ENCODE data around the gene ZP1. TPM values are rescaled to one million over a fixed set of nuclear protein-coding genes. Genes with fewer than 3 reads are reported as not detected.

The ZP1 gene
- total and polyA plus RNA-seq, 2 of the 13 experiments (the other 11 are each of a cell fraction or from before 2014, with no cell fraction given), result 0.16 TPM; not detected in 1

DNA sequence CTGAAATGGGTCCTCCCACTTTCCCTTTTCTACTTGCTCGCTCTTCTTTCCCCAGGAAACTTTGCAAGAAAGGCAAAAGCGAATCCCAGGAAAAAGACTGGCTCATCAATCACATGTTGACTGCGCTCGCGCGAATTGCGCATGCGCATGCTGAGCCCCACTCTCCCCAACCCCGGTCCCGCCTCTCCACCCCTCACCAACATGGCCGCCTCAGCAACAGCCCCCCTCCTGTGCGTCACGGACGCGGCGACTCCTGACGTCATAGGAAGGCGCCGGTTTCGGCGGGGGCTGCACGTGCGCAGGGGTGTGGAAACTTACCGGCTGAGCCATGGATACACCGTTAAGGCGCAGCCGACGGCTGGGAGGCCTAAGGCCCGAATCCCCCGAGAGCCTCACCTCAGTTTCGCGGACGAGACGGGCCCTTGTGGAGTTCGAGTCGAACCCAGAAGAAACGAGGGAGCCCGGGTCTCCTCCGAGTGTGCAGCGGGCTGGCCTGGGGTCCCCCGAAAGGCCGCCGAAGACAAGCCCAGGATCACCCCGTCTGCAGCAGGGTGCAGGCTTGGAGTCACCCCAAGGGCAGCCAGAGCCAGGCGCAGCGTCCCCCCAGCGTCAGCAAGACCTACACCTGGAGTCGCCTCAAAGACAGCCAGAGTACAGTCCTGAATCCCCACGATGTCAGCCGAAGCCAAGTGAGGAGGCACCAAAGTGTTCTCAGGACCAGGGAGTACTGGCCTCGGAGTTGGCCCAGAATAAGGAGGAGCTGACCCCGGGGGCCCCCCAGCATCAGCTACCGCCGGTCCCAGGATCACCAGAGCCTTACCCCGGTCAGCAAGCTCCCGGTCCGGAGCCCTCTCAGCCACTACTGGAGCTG lies 25.3 kb upstream of the ZP1 start, which contains the start of gene CCDC86 (continued):
- TF ChIP-seq, protein P1, sequence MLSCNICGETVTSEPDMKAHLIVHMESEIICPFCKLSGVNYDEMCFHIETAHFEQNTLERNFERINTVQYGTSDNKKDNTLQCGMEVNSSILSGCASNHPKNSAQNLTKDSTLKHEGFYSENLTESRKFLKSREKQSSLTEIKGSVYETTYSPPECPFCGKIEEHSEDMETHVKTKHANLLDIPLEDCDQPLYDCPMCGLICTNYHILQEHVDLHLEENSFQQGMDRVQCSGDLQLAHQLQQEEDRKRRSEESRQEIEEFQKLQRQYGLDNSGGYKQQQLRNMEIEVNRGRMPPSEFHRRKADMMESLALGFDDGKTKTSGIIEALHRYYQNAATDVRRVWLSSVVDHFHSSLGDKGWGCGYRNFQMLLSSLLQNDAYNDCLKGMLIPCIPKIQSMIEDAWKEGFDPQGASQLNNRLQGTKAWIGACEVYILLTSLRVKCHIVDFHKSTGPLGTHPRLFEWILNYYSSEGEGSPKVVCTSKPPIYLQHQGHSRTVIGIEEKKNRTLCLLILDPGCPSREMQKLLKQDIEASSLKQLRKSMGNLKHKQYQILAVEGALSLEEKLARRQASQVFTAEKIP (CRISPR knock-in tag; IDR thresholded peaks at IDR 0.05; ENCODE audit: borderline replicate concordance), result no peak
- TF ChIP-seq ZNF136 (CRISPR knock-in tag; IDR thresholded peaks at IDR 0.05; ENCODE audit: low read depth) (0 out of 2 replicates have a peak, but pooled peaks have one; percentile 37), KLF15 (CRISPR knock-in tag; IDR thresholded peaks at IDR 0.05; ENCODE audit: borderline replicate concordance) (no peak), NKX3-1 (CRISPR knock-in tag; IDR thresholded peaks at IDR 0.05) (no peak), GPN1 (CRISPR knock-in tag; IDR thresholded peaks at IDR 0.05; ENCODE audit: borderline replicate concordance) (no peak), ZFP62 (CRISPR knock-in tag; IDR thresholded peaks at IDR 0.05) (no peak), ZNF652 (CRISPR knock-in tag; IDR thresholded peaks at IDR 0.05; ENCODE audit: borderline replicate concordance, low read depth) (0 out of 2 replicates have a peak, but pooled peaks have one; percentile 22), ZBTB3 (CRISPR knock-in tag; IDR thresholded peaks at IDR 0.05; ENCODE audit: borderline replicate concordance, low read depth) (peak; percentile 76; the same call in 1 of the 2 replicates), ZNF510 (CRISPR knock-in tag; IDR thresholded peaks at IDR 0.05; ENCODE audit: low read depth) (no peak), NAIF1 (CRISPR knock-in tag; IDR thresholded peaks at IDR 0.05; ENCODE audit: borderline replicate concordance) (no peak), ZSCAN21 (CRISPR knock-in tag; IDR thresholded peaks at IDR 0.05; ENCODE audit: borderline replicate concordance) (peak; percentile 90; the same call in 1 of the 2 replicates), ZNF607 (CRISPR knock-in tag; IDR thresholded peaks at IDR 0.05; ENCODE audit: borderline replicate concordance) (peak; percentile 86), ZFP37 (CRISPR knock-in tag; IDR thresholded peaks at IDR 0.05; ENCODE audit: borderline replicate concordance) (no peak), ZNF333 (CRISPR knock-in tag; IDR thresholded peaks at IDR 0.05; ENCODE audit: borderline replicate concordance) (no peak; the same call in 1 of the 2 replicates), ZNF550 (CRISPR knock-in tag; IDR thresholded peaks at IDR 0.05; ENCODE audit: borderline replicate concordance) (no peak), SNRNP70 (IDR thresholded peaks at IDR 0.05; ENCODE audit: low read depth, low read length) (no peak), TAF15 (IDR thresholded peaks at IDR 0.05; ENCODE audit: low read depth, low read length, poor library complexity, severe bottlenecking) (no peak), ZNF7 (CRISPR knock-in tag; IDR thresholded peaks at IDR 0.05) (no peak), SKI (IDR thresholded peaks at IDR 0.05; ENCODE audit: partially characterized antibody) (peak; percentile 64), MLLT10 (CRISPR knock-in tag; IDR thresholded peaks at IDR 0.05) (no peak), ZNF747 (CRISPR knock-in tag; IDR thresholded peaks at IDR 0.05; ENCODE audit: borderline replicate concordance) (peak; percentile 83; the same call in 1 of the 2 replicates)
- TF ChIP-seq, protein P2, sequence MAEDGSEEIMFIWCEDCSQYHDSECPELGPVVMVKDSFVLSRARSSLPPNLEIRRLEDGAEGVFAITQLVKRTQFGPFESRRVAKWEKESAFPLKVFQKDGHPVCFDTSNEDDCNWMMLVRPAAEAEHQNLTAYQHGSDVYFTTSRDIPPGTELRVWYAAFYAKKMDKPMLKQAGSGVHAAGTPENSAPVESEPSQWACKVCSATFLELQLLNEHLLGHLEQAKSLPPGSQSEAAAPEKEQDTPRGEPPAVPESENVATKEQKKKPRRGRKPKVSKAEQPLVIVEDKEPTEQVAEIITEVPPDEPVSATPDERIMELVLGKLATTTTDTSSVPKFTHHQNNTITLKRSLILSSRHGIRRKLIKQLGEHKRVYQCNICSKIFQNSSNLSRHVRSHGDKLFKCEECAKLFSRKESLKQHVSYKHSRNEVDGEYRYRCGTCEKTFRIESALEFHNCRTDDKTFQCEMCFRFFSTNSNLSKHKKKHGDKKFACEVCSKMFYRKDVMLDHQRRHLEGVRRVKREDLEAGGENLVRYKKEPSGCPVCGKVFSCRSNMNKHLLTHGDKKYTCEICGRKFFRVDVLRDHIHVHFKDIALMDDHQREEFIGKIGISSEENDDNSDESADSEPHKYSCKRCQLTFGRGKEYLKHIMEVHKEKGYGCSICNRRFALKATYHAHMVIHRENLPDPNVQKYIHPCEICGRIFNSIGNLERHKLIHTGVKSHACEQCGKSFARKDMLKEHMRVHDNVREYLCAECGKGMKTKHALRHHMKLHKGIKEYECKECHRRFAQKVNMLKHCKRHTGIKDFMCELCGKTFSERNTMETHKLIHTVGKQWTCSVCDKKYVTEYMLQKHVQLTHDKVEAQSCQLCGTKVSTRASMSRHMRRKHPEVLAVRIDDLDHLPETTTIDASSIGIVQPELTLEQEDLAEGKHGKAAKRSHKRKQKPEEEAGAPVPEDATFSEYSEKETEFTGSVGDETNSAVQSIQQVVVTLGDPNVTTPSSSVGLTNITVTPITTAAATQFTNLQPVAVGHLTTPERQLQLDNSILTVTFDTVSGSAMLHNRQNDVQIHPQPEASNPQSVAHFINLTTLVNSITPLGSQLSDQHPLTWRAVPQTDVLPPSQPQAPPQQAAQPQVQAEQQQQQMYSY (CRISPR knock-in tag; IDR thresholded peaks at IDR 0.05), result 0 out of 2 replicates have a peak, but pooled peaks have one; percentile 25
- TF ChIP-seq, protein P3, sequence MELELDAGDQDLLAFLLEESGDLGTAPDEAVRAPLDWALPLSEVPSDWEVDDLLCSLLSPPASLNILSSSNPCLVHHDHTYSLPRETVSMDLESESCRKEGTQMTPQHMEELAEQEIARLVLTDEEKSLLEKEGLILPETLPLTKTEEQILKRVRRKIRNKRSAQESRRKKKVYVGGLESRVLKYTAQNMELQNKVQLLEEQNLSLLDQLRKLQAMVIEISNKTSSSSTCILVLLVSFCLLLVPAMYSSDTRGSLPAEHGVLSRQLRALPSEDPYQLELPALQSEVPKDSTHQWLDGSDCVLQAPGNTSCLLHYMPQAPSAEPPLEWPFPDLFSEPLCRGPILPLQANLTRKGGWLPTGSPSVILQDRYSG (CRISPR knock-in tag; IDR thresholded peaks at IDR 0.05), result 0 out of 2 replicates have a peak, but pooled peaks have one; percentile 23
